GM10266 (cell line): ENCODE measurements around the gene PES1.
"Not testable (repeated sequence)": the region's sequence is repeated elsewhere in the genome, so short reads cannot be mapped to it uniquely, and the experiment has no call there.

Source experiments
- DNase-seq: peaks from one replicate; pipeline ENCODE4 v3.0.0; 2012; ENCODE audit errors: extremely low spot score
- CTCF ChIP-seq: IDR thresholded peaks from 2 replicates; pipeline ENCODE4 v1.5.1; 2012; ENCODE audit warnings: mild to moderate bottlenecking, low read depth; ENCODE audit not compliant: control insufficient read depth, insufficient read depth; ENCODE audit errors: missing control alignments

PES1 gene

GRCh38 chr22:30546616-30547015 lies 45.1 kb downstream of the PES1 start, which contains the start of gene SEC14L6:
Gene SEC14L6 (minus strand): TSS chr22:30546741. CDS start chr22:30546682, 59 bp downstream.
- TF ChIP-seq CTCF = no peak

GRCh38 chr22:30542811-30543188 lies 48.9 kb downstream of the PES1 start:
- TF ChIP-seq CTCF = no peak

More at GRCh38 chr22:30546616-30547015, 45.1 kb downstream of the PES1 start, which contains the start of gene SEC14L6:
- DNase-seq = no peak

DNA sequence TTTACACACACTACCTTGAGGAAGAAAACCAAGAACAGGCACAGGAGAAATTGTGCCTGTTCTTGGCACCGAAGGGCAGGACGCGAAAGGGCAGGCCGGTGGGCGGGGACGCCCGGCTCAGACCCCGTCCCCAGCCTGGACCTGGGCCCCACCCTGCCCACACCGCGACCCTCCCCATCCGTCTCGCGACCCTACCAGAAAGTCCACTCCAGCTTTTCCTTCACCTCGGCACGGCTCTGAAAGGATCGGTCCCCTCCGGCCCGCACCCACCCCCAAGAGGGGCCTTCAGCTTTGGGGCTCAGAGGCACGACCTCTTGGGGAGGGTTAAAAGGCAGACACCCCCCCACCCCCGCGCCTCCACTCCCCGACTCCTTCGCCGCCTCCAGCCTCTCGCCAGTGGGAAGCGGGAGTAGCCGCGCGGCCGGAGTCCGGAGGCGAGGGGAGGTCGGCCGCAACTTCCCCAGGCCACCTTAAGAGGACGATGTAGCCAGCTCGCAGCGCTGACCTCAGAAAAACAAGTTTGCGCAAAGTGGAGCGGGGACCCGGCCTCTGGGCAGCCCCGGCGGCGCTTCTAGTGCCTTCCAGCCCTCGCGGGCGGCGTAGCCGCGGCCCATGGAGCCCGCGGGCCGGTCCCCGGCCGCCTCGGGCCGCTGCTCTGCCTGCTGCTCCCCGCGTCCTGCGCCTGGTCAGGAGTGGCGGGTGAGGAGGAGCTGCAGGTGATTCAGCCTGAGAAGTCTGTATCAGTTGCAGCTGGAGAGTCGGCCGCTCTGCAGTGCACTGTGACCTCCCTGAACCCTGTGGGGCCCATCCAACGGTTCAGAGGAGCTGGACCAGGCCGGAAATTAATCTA lies 49.5 kb downstream of the PES1 start:
- TF ChIP-seq CTCF = no peak
- DNase-seq = no peak

More at GRCh38 chr22:30542811-30543188, 48.9 kb downstream of the PES1 start:
- DNase-seq = no peak

GRCh38 chr22:30541511-30541910 lies 50.2 kb downstream of the PES1 start:
- DNase-seq = not testable (repeated sequence)

DNA sequence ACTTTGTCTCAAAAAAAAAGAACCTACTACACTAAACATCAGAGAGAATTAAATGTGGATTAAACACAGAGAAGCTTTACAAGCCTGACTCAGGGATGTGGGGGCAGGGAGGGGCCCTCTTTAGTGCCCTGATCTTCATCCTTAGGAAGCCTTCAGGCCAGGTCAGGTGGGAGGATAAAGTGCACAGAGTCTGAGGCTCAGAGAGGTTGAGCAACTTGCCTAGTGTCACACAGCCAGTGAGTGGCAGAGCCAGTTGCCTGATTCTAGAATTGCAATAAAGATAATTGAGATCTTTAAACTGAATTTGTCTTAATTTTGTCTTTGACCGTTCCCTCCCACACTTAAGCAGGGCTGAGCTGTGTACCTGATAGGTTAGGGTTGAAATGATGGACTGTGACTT lies 52.3 kb downstream of the PES1 start:
- TF ChIP-seq CTCF = no peak

DNA sequence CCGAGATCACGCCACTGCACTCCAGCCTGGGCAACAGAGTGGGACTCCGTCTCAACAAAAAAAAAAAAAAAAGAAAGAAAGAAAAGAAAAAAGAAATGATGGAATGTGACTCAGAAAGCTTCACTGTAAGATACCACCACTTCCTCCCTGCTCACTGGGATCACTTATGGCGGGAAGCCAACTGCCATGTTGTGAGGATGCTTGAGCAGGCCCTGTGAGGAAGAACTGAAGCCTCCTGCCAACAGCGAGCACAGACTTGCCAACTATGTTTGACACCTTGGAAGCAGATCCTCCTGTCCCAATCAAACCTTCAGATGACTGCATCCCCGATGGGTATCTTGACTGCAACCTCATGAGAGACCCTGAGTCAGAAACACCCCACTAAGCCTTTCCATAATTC lies 53.4 kb downstream of the PES1 start:
- DNase-seq = no peak
- TF ChIP-seq CTCF = no peak

More for the DNA sequence above, 52.3 kb downstream of the PES1 start:
- DNase-seq = no peak

- no peak for TF ChIP-seq CTCF
- no peak for DNase-seq
Measured at GRCh38 chr22:30537083-30537731, 54.5 kb downstream of the PES1 start.
